SK-N-SH (cell line): ENCODE measurements around the gene STIM2. TPM values are rescaled to one million over a fixed set of nuclear protein-coding genes. Genes with fewer than 3 reads are reported as not detected.

Experiments used
- CTCF ChIA-PET: fragments of 300-600, 350-600 bp; formaldehyde crosslinking; extraction: SDS; loops from one replicate; lab custom pipeline; 2021; lab: Yijun Ruan, JAX
- POLR2A ChIA-PET: fragments of 350-600 bp; sonication (Branson Sonifier 250); formaldehyde crosslinking; extraction: SDS; loops from one replicate; lab custom pipeline; 2020; ENCODE audit warnings: antibody characterized with exemption, inconsistent platforms; lab: Yijun Ruan, JAX
- DNase-seq: peaks from one replicate; pipeline ENCODE4 v3.0.0; 2012
- H2AFZ ChIP-seq: fragments of 200-600 bp; sonication (generic); 2 replicates; pipeline ENCODE4 v1.8.1; 2016; ENCODE audit warnings: antibody characterized with exemption, mild to moderate bottlenecking, low read depth
- H3F3A ChIP-seq: fragments of 200-600 bp; sonication (generic); replicated peaks from 2 replicates; pipeline ENCODE3; 2016; ENCODE audit warnings: antibody characterized with exemption, mild to moderate bottlenecking; ENCODE audit not compliant: insufficient read depth
- H3K27ac ChIP-seq, 2 experiments: fragments of 200-500 bp in 1 of 2; fragments of 200-600 bp in 1 of 2; sonication (Bioruptor generic) in 1 of 2; sonication (generic), shearing (Covaris generic) in 1 of 2; 2 replicates each; pipeline versions ENCODE4 v1.5.1 to v1.6.1; 2014 to 2016; ENCODE audit warnings: low read depth in 2 of 2, inconsistent platforms in 1 of 2, low read length in 1 of 2, mild to moderate bottlenecking in 1 of 2, mixed read lengths in 1 of 2
- H3K27me3 ChIP-seq: fragments of 200-600 bp; sonication (generic), shearing (Covaris generic); 2 replicates; pipeline ENCODE4 v1.6.1; 2016; ENCODE audit warnings: mixed run types; ENCODE audit not compliant: insufficient read depth
- H3K36me3 ChIP-seq, 2 experiments: fragments of 200-500 bp in 1 of 2; fragments of 200-600 bp in 1 of 2; sonication (Bioruptor generic) in 1 of 2; sonication (generic) in 1 of 2; replicated peaks in 1 of 2; 2 replicates each; pipeline versions ENCODE3 to v1.5.1; 2014 to 2016; ENCODE audit warnings: low read length in 1 of 2, mild to moderate bottlenecking in 1 of 2; ENCODE audit not compliant: insufficient read depth in 2 of 2, control insufficient read depth in 1 of 2
- H3K4me1 ChIP-seq, 2 experiments: fragments of 200-500 bp in 1 of 2; fragments of 200-600 bp in 1 of 2; sonication (Bioruptor generic) in 1 of 2; sonication (generic), shearing (Covaris generic) in 1 of 2; 2 replicates each; pipeline versions ENCODE4 v1.5.1 to v1.6.1; 2014 to 2016; ENCODE audit warnings: low read depth in 1 of 2, low read length in 1 of 2, mixed run types in 1 of 2; ENCODE audit not compliant: insufficient read depth in 2 of 2, control insufficient read depth in 1 of 2
- H3K4me2 ChIP-seq: fragments of 200-600 bp; sonication (generic), shearing (Covaris generic); 2 replicates; pipeline ENCODE4 v1.6.1; 2017; ENCODE audit warnings: mixed run types
- H3K4me3 ChIP-seq, 2 experiments: fragments of 200-500 bp in 1 of 2; fragments of 200-600 bp in 1 of 2; sonication (Bioruptor generic) in 1 of 2; sonication (generic), shearing (Covaris generic) in 1 of 2; 2 replicates each; pipeline versions ENCODE4 v1.5.1 to v1.8.1; 2014 to 2016; ENCODE audit warnings: low read depth in 2 of 2, inconsistent platforms in 1 of 2, low read length in 1 of 2, mild to moderate bottlenecking in 1 of 2, mixed read lengths in 1 of 2, moderate library complexity in 1 of 2
- H3K79me2 ChIP-seq: fragments of 200-600 bp; sonication (generic); 2 replicates; pipeline ENCODE4 v1.8.1; 2017; ENCODE audit warnings: mild to moderate bottlenecking; ENCODE audit not compliant: insufficient read depth
- H3K9ac ChIP-seq: fragments of 200-600 bp; sonication (generic); 2 replicates; pipeline ENCODE4 v1.6.1; 2017; ENCODE audit warnings: mixed run types
- H3K9me2 ChIP-seq: fragments of 200-600 bp; sonication (generic); 2 replicates; pipeline ENCODE4 v1.6.1; 2017; ENCODE audit warnings: mixed run types
- H3K9me3 ChIP-seq: fragments of 200-600 bp; sonication (generic); 2 replicates; pipeline ENCODE4 v1.6.1; 2017; ENCODE audit warnings: mixed run types, mild to moderate bottlenecking, moderate library complexity
- H4K20me1 ChIP-seq: fragments of 200-600 bp; sonication (generic); 2 replicates; pipeline ENCODE4 v1.6.1; 2017; ENCODE audit warnings: mild to moderate bottlenecking, mixed run types; ENCODE audit not compliant: insufficient read depth
- CHD2 ChIP-seq: fragments of 150-350 bp; IDR thresholded peaks from 2 replicates; pipeline ENCODE4 v1.6.1; 2018; ENCODE audit warnings: low read length; ENCODE audit not compliant: partially characterized antibody
- EZH2phosphoT487 ChIP-seq: fragments of 200-600 bp; sonication (generic); IDR thresholded peaks from 2 replicates; pipeline ENCODE4 v1.6.1; 2017; ENCODE audit warnings: low read depth, mixed run types, mild to moderate bottlenecking, antibody characterized with exemption, moderate library complexity, borderline replicate concordance
- FOSL2 ChIP-seq: IDR thresholded peaks from 2 replicates; pipeline ENCODE4 v1.4.0; 2012; ENCODE audit warnings: low read depth, mild to moderate bottlenecking, moderate library complexity, borderline replicate concordance
- GABPA ChIP-seq: IDR thresholded peaks from 2 replicates; pipeline ENCODE4 v1.4.0; 2012; ENCODE audit warnings: low read depth, mild to moderate bottlenecking
- MEF2A ChIP-seq: IDR thresholded peaks from 2 replicates; pipeline ENCODE4 v1.4.0; 2012; ENCODE audit warnings: low read depth, borderline replicate concordance
- NFIC ChIP-seq: IDR thresholded peaks from 2 replicates; pipeline ENCODE4 v1.4.0; 2012; ENCODE audit warnings: borderline replicate concordance
- NRF1 ChIP-seq: IDR thresholded peaks from 2 replicates; pipeline ENCODE4 v1.6.1; 2012; ENCODE audit warnings: low read depth, mild to moderate bottlenecking, low read length
- RAD21 ChIP-seq: IDR thresholded peaks from 2 replicates; pipeline ENCODE4 v1.6.1; 2012; ENCODE audit warnings: mild to moderate bottlenecking, low read length
- RXRA ChIP-seq: IDR thresholded peaks from 2 replicates; pipeline ENCODE4 v1.4.0; 2012; ENCODE audit warnings: low read depth, mild to moderate bottlenecking, borderline replicate concordance
- TEAD4 ChIP-seq: IDR thresholded peaks from 2 replicates; pipeline ENCODE4 v1.4.0; 2012; ENCODE audit warnings: mild to moderate bottlenecking, borderline replicate concordance; ENCODE audit not compliant: insufficient read depth
- WGBS: methylation state at CpG from one replicate; pipeline ENCODE4 v1.1.6; 2017; ENCODE audit warnings: low lambda C conversion rate; 5-methylcytosine and 5-hydroxymethylcytosine counted together
- polyA plus RNA-seq, 3 experiments: library from polyadenylated mRNA; depleted of rRNA; stranded (reverse); fragments of >200 nt; gene quantifications; 2 replicates each; pipeline ENCODE4 v1.2.3, GENCODE V29; 2012
- TF ChIP-seq, protein P1 (sequence below): fragments of 150-350 bp; IDR thresholded peaks from 2 replicates; pipeline ENCODE4 v1.6.1; 2016; ENCODE audit warnings: mild to moderate bottlenecking, low read depth, low read length
- TF ChIP-seq, protein P2 (sequence below): IDR thresholded peaks from 2 replicates; pipeline ENCODE4 v1.4.0; 2012; ENCODE audit warnings: low read depth, borderline replicate concordance
- TF ChIP-seq, protein P3 (sequence below): IDR thresholded peaks from 2 replicates; pipeline ENCODE4; 2012
- TF ChIP-seq, protein P4 (sequence below): fragments of 150-350 bp; IDR thresholded peaks from 2 replicates; pipeline ENCODE4 v1.6.1; 2017; ENCODE audit warnings: antibody characterized with exemption, low read length, low read depth, borderline replicate concordance
- TF ChIP-seq, protein P5 (sequence below): IDR thresholded peaks from 2 replicates; pipeline ENCODE4 v1.4.0; 2012; ENCODE audit warnings: low read depth, borderline replicate concordance

The STIM2 gene
- polyA plus RNA-seq, 1 of the 3 experiments (the other 2 are of a cell fraction): 14.7 TPM

DNA sequence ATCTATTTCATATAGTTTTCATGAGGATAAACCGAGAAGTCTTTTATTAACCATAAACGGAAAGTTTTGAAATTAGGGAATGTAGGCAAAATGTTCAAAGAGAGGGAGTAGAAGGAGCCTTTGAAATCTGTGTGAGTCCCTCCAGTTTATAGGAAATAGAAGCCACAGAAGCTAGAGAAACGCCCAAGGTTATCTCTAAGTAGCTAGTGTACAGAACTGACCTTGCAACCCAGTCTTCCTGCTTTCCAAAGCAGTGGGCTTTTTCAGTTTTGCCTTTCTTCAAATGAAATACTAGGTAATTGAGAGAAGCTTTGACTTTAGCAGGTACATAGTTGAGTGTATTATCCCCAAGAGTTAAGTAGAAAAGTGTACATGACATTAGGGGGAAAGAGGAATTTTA lies 39.4 kb downstream of the STIM2 start (continued):
- TF ChIP-seq TEAD4: no peak

DNA sequence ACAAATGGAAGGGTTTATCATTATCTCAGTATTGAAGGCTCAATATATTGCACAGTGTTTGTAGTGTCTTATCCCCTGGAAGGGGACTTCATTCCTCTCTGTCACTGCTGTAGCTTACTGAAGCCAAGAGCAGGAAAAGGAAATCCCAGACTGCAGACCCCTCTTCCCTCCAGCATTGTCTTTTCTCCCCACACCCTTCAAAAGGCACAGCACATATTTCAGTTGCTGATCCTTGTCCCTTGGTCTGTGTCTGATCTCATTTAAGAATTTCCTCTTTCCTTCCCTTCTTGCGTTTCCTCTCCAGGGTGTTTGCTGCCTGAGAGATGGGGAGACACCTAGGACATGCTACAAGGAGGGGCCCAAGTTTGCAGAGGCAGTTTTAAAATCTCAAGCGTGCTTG lies 40.1 kb downstream of the STIM2 start:
- no peaks in the 10 kb centered on the region for H3F3A ChIP-seq
- H3K4me2 ChIP-seq: no peak overlapping the region
- H3K9me3 ChIP-seq: no peaks in the 10 kb centered on the region
- no peak overlapping the region for H3K9ac ChIP-seq
- H3K36me3 ChIP-seq: no peaks in the 10 kb centered on the region
- no peak overlapping the region for H3K27ac ChIP-seq
- H3K4me3 ChIP-seq: no peak overlapping the region
- WGBS: 94% methylated on average over 2 of the region's 2 CpGs
- POLR2A ChIA-PET: no interaction called here
- TF ChIP-seq NRF1 (no peak), MEF2A (no peak), CHD2 (no peak), RAD21 (no peak), EZH2phosphoT487 (no peak), NFIC (no peak), FOSL2 (no peak), GABPA (no peak), RXRA (no peak)
- TF ChIP-seq, protein P1, sequence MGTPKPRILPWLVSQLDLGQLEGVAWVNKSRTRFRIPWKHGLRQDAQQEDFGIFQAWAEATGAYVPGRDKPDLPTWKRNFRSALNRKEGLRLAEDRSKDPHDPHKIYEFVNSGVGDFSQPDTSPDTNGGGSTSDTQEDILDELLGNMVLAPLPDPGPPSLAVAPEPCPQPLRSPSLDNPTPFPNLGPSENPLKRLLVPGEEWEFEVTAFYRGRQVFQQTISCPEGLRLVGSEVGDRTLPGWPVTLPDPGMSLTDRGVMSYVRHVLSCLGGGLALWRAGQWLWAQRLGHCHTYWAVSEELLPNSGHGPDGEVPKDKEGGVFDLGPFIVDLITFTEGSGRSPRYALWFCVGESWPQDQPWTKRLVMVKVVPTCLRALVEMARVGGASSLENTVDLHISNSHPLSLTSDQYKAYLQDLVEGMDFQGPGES: no peak
- TF ChIP-seq, protein P2, sequence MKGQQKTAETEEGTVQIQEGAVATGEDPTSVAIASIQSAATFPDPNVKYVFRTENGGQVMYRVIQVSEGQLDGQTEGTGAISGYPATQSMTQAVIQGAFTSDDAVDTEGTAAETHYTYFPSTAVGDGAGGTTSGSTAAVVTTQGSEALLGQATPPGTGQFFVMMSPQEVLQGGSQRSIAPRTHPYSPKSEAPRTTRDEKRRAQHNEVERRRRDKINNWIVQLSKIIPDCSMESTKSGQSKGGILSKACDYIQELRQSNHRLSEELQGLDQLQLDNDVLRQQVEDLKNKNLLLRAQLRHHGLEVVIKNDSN: no peak
- TF ChIP-seq, protein P3, sequence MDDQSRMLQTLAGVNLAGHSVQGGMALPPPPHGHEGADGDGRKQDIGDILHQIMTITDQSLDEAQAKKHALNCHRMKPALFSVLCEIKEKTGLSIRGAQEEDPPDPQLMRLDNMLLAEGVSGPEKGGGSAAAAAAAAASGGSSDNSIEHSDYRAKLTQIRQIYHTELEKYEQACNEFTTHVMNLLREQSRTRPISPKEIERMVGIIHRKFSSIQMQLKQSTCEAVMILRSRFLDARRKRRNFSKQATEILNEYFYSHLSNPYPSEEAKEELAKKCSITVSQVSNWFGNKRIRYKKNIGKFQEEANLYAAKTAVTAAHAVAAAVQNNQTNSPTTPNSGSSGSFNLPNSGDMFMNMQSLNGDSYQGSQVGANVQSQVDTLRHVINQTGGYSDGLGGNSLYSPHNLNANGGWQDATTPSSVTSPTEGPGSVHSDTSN: no peak
- TF ChIP-seq, protein P4, sequence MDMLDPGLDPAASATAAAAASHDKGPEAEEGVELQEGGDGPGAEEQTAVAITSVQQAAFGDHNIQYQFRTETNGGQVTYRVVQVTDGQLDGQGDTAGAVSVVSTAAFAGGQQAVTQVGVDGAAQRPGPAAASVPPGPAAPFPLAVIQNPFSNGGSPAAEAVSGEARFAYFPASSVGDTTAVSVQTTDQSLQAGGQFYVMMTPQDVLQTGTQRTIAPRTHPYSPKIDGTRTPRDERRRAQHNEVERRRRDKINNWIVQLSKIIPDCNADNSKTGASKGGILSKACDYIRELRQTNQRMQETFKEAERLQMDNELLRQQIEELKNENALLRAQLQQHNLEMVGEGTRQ: no peak
- TF ChIP-seq, protein P5, sequence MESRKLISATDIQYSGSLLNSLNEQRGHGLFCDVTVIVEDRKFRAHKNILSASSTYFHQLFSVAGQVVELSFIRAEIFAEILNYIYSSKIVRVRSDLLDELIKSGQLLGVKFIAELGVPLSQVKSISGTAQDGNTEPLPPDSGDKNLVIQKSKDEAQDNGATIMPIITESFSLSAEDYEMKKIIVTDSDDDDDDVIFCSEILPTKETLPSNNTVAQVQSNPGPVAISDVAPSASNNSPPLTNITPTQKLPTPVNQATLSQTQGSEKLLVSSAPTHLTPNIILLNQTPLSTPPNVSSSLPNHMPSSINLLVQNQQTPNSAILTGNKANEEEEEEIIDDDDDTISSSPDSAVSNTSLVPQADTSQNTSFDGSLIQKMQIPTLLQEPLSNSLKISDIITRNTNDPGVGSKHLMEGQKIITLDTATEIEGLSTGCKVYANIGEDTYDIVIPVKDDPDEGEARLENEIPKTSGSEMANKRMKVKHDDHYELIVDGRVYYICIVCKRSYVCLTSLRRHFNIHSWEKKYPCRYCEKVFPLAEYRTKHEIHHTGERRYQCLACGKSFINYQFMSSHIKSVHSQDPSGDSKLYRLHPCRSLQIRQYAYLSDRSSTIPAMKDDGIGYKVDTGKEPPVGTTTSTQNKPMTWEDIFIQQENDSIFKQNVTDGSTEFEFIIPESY: no peak
- H3K79me2 ChIP-seq: peaks cover 11% of the 10 kb centered on the region; the same call in 1 of the 2 replicates
- H3K9me2 ChIP-seq: no peaks in the 10 kb centered on the region
- CTCF ChIA-PET: no interaction called here
- no peaks in the 10 kb centered on the region for H4K20me1 ChIP-seq
- no peaks in the 10 kb centered on the region for H3K27me3 ChIP-seq
- DNase-seq: no peak
- H3K4me1 ChIP-seq: no peaks in the 10 kb centered on the region; a peak in 1 of 4 replicates
- no peak overlapping the region for H2AFZ ChIP-seq
